Activated CD4-positive, CD25-positive, alpha-beta regulatory T cell (primary cell): ENCODE results near the gene MYADML2.

Experiments
- DNase-seq, 4 experiments: peaks; one replicate each; lab custom pipeline; 2025; lab: John Stamatoyannopoulos, UW

The MYADML2 gene

DNA sequence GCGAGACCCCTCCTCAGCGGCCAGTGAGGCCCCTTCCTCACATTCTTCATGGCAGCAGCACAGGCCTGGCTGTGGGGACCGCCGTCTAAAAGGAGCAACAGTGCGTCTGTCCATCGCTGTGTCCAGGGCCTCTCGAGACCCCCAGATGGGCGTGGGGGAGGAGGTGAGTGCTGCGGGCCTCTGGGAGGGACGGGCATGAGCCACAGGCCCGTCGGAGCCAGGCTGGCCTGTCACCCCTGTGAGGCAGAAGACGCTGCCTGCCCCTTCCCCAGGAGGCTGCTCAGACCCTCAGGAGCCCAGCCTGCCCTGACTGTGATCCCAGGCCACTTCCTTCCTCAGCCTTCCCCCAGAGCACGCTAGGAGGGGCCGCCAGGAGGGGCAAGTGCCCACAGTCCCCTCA lies 7.8 kb downstream of the MYADML2 start:
- no peak for DNase-seq

DNA sequence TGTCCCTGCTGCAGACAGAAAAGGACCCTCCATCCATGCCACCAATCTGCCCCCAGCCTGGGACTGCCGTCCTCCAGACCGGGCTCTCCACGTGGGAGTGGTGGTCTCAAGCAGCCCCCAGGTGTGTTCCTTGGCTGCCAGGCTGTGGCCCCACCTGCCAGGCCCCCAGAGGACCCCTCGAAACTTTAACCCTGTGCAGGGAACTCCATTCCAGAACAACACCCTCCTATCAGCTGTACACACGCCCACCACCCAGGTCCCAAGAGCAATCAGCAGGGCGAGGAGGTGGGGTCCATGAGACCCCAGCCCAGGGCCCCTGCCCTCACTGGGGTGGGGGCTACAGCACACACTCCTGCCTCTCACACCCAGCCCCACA lies 11.3 kb downstream of the MYADML2 start:
- no peak for DNase-seq

DNA sequence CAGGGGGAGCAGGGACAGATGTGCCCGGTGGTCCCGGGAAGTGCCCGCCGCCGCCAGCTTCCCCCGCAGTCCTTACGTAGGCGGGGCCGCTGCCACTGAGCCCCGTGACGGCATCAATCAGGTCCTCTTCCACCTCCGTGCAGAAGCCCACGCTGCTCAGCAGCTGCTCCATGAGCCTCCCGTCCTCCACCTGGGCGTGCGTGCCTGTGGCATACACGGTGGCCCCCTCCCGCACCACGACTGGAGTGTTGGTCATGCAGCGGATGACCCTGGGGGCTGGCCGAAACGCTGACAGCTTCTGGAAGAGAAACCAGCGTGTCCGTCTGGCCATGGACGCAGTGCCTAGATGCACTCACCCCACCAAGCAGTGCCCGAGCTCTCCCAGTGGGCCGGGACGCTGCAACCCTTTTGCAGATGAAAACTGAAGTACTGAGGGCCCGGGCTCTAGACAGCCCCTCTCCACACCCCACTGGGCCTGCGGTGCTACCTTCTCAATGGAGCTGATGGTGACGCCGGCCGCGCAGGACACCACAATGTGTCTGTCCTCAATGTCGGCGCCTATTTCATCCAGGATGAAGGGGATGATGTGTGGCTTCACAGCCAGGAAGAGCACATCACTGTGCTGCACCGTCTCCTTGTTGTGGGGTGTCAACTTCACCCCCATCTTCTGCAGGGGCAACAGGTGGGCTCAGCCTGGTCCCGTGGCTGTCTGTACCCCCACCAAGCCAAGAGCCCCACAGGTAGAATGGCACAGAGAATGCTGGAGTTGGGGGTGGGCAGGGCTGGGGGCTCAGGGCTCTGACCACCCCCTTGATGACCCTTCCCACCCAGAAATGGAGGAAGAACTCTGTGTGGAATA lies 12.0 kb downstream of the MYADML2 start:
- no peak for DNase-seq

- no peak for DNase-seq
These were observed 12.8 kb downstream of the MYADML2 start for GRCh38 chr17:81934098-81934757.

- DNase-seq: no peak
These were observed 13.8 kb downstream of the MYADML2 start for GRCh38 chr17:81933178-81933699.

DNA sequence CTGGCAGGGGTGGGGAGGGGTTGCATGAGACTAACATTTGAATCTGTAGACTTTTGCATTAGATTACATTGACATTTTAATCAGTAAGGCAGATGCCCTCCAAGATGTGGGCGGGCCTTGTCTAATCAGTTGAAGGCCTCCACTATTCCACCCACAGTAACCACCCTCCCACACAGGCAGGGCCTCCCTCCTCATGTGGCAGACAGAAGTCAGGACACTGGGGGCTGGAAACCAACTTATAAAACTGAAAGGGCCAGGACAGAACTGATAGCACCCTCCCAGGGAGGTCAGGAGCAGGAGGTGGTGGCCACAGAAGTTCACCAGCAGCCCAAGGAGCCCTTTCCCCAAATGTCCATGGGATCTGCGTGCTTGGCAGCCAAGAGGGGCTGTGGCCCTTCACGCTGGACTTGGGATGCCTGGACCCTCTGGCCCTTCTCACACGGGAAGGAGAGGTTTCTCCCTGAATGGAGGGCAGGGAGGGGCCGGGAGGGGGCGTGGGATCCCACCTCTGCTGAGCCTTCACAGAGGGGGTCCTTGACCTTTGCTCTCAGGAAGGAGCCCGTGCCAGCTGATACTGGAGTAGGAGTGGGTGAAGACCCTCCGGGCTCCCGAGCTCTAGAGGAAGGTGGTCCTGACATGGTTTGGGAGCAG lies 14.6 kb downstream of the MYADML2 start:
- DNase-seq: no peak

GRCh38 chr17:81931557-81932332 lies 15.3 kb downstream of the MYADML2 start:
- DNase-seq: no peak

GRCh38 chr17:81931189-81931556 lies 15.9 kb downstream of the MYADML2 start:
- DNase-seq: no peak

GRCh38 chr17:81930142-81931125 lies 16.6 kb downstream of the MYADML2 start:
- DNase-seq: no peak

- no peak for DNase-seq
These were observed 17.5 kb downstream of the MYADML2 start for GRCh38 chr17:81929253-81930141.

GRCh38 chr17:81928544-81929252 lies 18.3 kb downstream of the MYADML2 start:
- DNase-seq: no peak

GRCh38 chr17:81927653-81928543 lies 19.1 kb downstream of the MYADML2 start, which contains the start of gene MAFG:
MAFG (minus strand) TSS chr17:81927735; CDS start chr17:81923185, 4,550 bp downstream.
- peak; percentile 75 to 80 (median 77) for DNase-seq

DNA sequence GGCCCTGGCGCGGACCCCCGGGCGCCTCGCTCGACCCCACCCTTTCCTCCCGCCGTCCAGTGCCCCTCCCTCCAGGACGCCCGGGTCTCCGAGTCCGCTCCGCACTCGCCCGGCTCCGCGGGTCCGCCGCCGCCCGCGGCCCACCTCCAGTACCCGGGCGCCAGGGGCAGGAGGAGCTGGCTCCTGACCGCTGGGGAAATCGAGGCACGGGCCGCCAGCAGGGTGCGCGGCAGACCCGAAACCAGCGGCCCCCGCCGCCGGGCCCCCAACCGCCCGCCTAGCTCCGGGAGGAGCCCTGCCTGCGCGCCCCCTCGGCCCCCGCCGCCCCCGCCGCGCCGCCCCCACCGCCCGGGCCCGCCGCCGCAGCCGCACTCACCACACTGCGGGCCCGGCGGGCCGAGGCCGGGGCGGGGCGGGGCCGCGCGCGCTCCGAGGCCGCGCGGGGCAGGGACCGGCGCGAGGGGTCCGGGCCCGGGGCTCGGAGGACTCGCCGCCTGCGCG lies 19.8 kb downstream of the MYADML2 start:
- no peak for DNase-seq

DNA sequence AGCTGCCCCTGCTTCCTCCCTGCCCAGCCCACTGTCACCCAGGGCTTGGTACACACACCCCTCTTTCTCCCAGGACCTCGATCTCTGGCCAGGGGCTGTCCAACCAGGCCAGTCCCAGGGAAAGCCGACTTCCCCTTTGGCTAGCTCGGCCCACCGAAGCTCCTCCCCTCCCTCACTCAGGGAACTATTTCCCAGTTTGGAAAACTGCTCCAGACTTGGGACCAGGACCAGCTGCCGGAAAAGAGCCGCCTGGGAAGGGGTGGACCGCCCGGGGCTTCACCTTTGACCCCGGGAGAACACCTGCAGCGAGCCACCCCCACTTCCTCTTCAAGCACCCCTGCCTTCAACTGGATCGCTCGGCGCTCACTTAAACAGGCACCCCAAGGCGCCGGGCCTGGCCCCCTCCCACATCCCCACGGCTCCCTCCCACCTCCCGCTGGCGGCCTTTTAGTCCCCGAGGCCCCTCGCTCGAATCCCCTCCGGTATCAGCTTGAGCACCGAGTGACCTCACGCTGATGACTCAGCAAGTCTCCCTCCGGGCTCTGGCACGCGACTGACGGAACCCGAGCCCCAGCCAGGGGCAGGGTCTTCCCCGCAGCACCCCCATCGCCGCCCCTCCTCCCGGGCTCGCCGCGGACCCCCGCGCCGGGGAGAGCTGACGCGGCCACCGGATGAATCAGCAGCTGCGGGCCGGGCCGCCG lies 20.4 kb downstream of the MYADML2 start:
- DNase-seq: peak in 3 of 4 experiments; percentile 39 to 56 (median 49)

DNA sequence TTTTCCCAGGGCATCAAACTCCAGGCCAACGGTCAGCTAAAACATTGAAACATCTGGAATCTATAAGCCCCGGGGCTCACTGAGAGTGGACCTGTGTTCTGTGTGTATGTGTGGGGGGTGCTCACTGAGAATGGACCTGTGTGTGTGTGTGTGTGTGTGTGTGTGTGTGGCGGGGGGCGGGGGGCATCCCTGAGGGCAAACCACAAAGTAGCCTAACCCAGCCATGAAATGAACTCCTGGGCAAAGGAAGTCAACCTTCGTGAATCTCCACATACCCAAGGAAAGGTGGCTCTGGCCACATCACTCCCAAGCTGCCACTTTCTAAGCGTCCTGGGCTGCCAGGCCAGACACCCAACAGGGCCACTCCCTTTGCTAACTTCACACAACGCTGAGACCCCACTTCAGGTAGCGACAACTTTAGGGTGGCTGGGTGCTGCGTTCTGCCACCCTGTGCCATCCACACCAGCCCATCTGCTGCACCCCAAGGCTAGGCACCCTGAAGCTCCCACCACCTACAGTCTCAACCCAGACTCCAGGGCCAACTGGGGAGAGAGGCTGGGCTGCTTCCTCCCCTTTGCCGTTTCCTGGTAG lies 21.1 kb downstream of the MYADML2 start:
- no peak for DNase-seq
